Activated CD8-positive, alpha-beta T cell treated with anti-CD3 and anti-CD28 coated beads for 36 hours (primary cell): Measurements from ENCODE around the gene SLC38A2. TPM values are rescaled to one million over a fixed set of nuclear protein-coding genes. Genes with fewer than 3 reads are reported as not detected.

Experiments
- ATAC-seq: fragments of 200-7000 bp; cut with Tn5 transposase; one replicate; pipeline ENCODE4 v1.10.0; 2021; ENCODE audit warnings: mild to moderate bottlenecking, moderate library complexity
- CTCF ChIA-PET: fragments of 350-600 bp; sonication (Branson Sonifier 250); formaldehyde crosslinking; loops from one replicate; lab custom pipeline; 2021; ENCODE audit warnings: antibody characterized with exemption; lab: Charles Lee
- POLR2A ChIA-PET: fragments of 350-600 bp; sonication (Branson Sonifier 250); formaldehyde crosslinking; loops from one replicate; lab custom pipeline; 2021; ENCODE audit warnings: antibody characterized with exemption; lab: Charles Lee
- DNase-seq: peaks from one replicate; pipeline ENCODE4 v3.0.0-alpha.2; 2020
- H3K27ac Mint-ChIP-seq: one replicate; pipeline ENCODE4 v1.8.0; 2021; ENCODE audit warnings: mild to moderate bottlenecking, mixed read lengths
- H3K27me3 Mint-ChIP-seq: one replicate; pipeline ENCODE4 v1.8.0; 2021; ENCODE audit warnings: mixed read lengths
- H3K36me3 Mint-ChIP-seq: one replicate; pipeline ENCODE4 v1.8.0; 2021; ENCODE audit warnings: low read depth, mixed read lengths
- H3K4me1 Mint-ChIP-seq: one replicate; pipeline ENCODE4 v1.8.0; 2021; ENCODE audit warnings: low read depth, mixed read lengths
- H3K4me3 Mint-ChIP-seq: one replicate; pipeline ENCODE4 v1.8.0; 2021; ENCODE audit warnings: mild to moderate bottlenecking, moderate library complexity, mixed read lengths
- H3K9me3 Mint-ChIP-seq: one replicate; pipeline ENCODE4 v1.8.0; 2021; ENCODE audit warnings: mixed read lengths
- CTCF ChIP-seq: fragments of 200-600 bp; IDR thresholded peaks from one replicate; pipeline ENCODE4 v1.8.0; 2022; ENCODE audit warnings: antibody characterized with exemption, mild to moderate bottlenecking
- intact Hi-C: fragments of 100-400 bp; cut with micrococcal nuclease; formaldehyde crosslinking; loops from one replicate; pipeline ENCODE4 v1.10.0; 2022
- total RNA-seq, 2 experiments: library from RNA; stranded (reverse); gene quantifications; one replicate each; pipeline ENCODE4 v1.2.3, GENCODE V29; 2021

Gene SLC38A2
- total RNA-seq, 2 experiments from 2014 or later, result 216 to 219 TPM

GRCh38 chr12:46386360-46386867, 13.8 kb upstream of the SLC38A2 start:
- TF ChIP-seq CTCF, result no peak
- Mint-ChIP-seq H3K4me1 (peaks cover 68% of the 10 kb centered on the region), H3K4me3 (no peak overlapping the region), H3K36me3 (peaks cover 8% of the 10 kb centered on the region), H3K9me3 (no peaks in the 10 kb centered on the region), H3K27me3 (no peaks in the 10 kb centered on the region), H3K27ac (peak overlapping the region; percentile 42)
- ChIA-PET POLR2A (interaction anchor here (0.9 to 7.7 kb wide), 6 partner anchors 13 to 444 kb away, joined by 3 to 83 read pairs (median 4); no protein-coding TSS in a partner anchor), CTCF (interaction anchor here (1.3 kb wide), 2 partner anchors 10 to 137 kb away, joined by 3 to 4 read pairs; no protein-coding TSS in a partner anchor)
- DNase-seq (no peak), ATAC-seq (no peak)
- intact Hi-C loops, result no loop called here

GRCh38 chr12:46385438-46385837, 12.9 kb upstream of the SLC38A2 start:
- H3K27me3 Mint-ChIP-seq, result no peaks in the 10 kb centered on the region
- intact Hi-C loops, result no loop called here
- no peak overlapping the region for H3K4me3 Mint-ChIP-seq
- POLR2A ChIA-PET, result interaction anchor here (1.4 to 7.7 kb wide), 4 partner anchors 10 to 164 kb away, joined by 4 to 83 read pairs (median 5); no protein-coding TSS in a partner anchor
- TF ChIP-seq CTCF, result no peak
- H3K36me3 Mint-ChIP-seq, result peaks cover 8% of the 10 kb centered on the region
- ATAC-seq (no peak), DNase-seq (no peak)
- CTCF ChIA-PET, result interaction anchor here (0.5 to 0.9 kb wide), 2 partner anchors 161 to 276 kb away, joined by 3 read pairs; no protein-coding TSS in a partner anchor
- H3K4me1 Mint-ChIP-seq, result peaks cover 59% of the 10 kb centered on the region
- no peak overlapping the region for H3K27ac Mint-ChIP-seq
- H3K9me3 Mint-ChIP-seq, result no peaks in the 10 kb centered on the region

- H3K36me3 Mint-ChIP-seq, result peaks cover 9% of the 10 kb centered on the region
- H3K27me3 Mint-ChIP-seq, result no peaks in the 10 kb centered on the region
- peak overlapping the region; percentile 94 for H3K27ac Mint-ChIP-seq
- peaks cover 3% of the 10 kb centered on the region for H3K9me3 Mint-ChIP-seq
- peak overlapping the region; percentile 89 for H3K4me3 Mint-ChIP-seq
- intact Hi-C loops, result no loop called here
- ATAC-seq, result no peak
- ChIA-PET CTCF (interaction anchor here (0.5 to 0.9 kb wide), 2 partner anchors 162 to 276 kb away, joined by 3 read pairs; no protein-coding TSS in a partner anchor), POLR2A (interaction anchor here (0.7 to 7.7 kb wide), 12 partner anchors 8 to 266 kb away, joined by 3 to 83 read pairs (median 4); no protein-coding TSS in a partner anchor)
- peaks cover 51% of the 10 kb centered on the region for H3K4me1 Mint-ChIP-seq
- no peak for TF ChIP-seq CTCF
- no peak for DNase-seq
Measured at GRCh38 chr12:46384451-46385309, 12.1 kb upstream of the SLC38A2 start.

- peak; percentile 87 for DNase-seq
- no peak for TF ChIP-seq CTCF
- Mint-ChIP-seq H3K27me3 (no peaks in the 10 kb centered on the region), H3K4me1 (peaks cover 45% of the 10 kb centered on the region), H3K9me3 (peaks cover 3% of the 10 kb centered on the region), H3K36me3 (peaks cover 5% of the 10 kb centered on the region), H3K27ac (peak overlapping the region; percentile 94), H3K4me3 (peak overlapping the region; percentile 89)
- peak; percentile 65 for ATAC-seq
- ChIA-PET CTCF (no interaction called here), POLR2A (interaction anchor here (0.7 to 7.7 kb wide), 11 partner anchors 8 to 267 kb away, joined by 3 to 83 read pairs (median 3); no protein-coding TSS in a partner anchor)
- intact Hi-C loops, result no loop called here
Measured at GRCh38 chr12:46383654-46384450, 11.3 kb upstream of the SLC38A2 start.
